ENCODE results near the gene ZNF384. TPM values are rescaled to one million over a fixed set of nuclear protein-coding genes. Genes with fewer than 3 reads are reported as not detected.
A peak's percentile ranks its signal among the peaks of the same experiment; 100 is the strongest.

The ZNF384 gene
- polyA plus RNA-seq, 3 donors: 25.2 to 35.8 (median 25.7) TPM

GRCh38 chr12:6700646-6701051, 11.5 kb upstream of the ZNF384 start, which contains the start of gene PIANP:
TSS of gene PIANP (minus strand) at chr12:6700815. CDS start at chr12:6698061, 2,754 bp downstream.
- H3K27ac ChIP-seq (ENCODE audit: low read depth, low read length): no peak within 1 kb of the TSS
- 0 to 1% (median 1%) methylated on average over 10 to 40 of the region's 43 CpGs for whole genome bisulfite sequencing, 3 donors

GRCh38 chr12:6699989-6700645, 10.9 kb upstream of the ZNF384 start:
- 0 to 2% (median 0%) methylated on average over 36 to 65 of the region's 65 CpGs for WGBS, 3 donors
- no peak overlapping the region for H3K27ac ChIP-seq (ENCODE audit: low read depth, low read length)

GRCh38 chr12:6699259-6699988, 10.2 kb upstream of the ZNF384 start:
- no peak overlapping the region for H3K27ac ChIP-seq (ENCODE audit: low read depth, low read length)
- WGBS, 3 donors: 15 to 23% (median 22%) methylated on average over 11 to 16 of the region's 16 CpGs

DNA sequence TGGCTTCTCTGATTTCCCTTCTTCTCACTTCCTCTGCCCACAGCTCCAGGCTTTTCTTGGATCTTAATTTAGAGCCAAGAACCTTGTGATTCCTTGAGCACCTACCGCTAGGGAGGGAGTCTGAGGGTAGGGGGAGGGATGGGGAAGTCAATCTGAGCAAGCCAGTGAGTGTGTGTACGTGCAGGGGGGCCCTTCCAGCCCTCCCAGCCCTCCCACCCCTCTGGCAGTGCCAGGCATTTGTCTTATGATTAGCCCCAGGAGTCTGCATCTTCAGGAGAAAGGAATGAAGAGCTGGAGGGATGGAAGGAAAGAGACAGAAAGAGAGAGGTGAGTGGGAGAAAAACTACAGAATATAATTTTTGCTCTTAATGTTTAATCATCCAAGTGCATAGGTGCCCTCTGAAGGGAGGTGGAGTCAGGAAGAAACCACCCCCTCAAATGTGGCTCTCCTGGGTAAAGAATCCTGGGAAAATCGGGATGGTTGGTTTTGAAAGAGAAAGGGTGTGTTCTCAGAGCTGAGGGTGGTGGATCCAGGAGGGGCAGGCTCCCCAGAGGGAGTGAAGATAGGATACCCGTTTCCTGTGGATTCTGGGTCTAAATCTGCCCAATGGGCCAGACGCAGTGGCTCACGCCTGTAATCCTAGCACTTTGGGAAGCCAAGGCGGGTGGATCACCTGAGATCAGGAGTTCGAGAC, 9.3 kb upstream of the ZNF384 start:
- 49 to 57% (median 55%) methylated on average over 8 of the region's 8 CpGs for WGBS, 3 donors
- H3K27ac ChIP-seq (ENCODE audit: low read depth, low read length): no peak overlapping the region

- WGBS, 3 donors: 72 to 75% (median 73%) methylated on average over 17 of the region's 17 CpGs
- H3K27ac ChIP-seq (ENCODE audit: low read depth, low read length): no peak overlapping the region
These were observed 8.6 kb upstream of the ZNF384 start for GRCh38 chr12:6697584-6698351.

DNA sequence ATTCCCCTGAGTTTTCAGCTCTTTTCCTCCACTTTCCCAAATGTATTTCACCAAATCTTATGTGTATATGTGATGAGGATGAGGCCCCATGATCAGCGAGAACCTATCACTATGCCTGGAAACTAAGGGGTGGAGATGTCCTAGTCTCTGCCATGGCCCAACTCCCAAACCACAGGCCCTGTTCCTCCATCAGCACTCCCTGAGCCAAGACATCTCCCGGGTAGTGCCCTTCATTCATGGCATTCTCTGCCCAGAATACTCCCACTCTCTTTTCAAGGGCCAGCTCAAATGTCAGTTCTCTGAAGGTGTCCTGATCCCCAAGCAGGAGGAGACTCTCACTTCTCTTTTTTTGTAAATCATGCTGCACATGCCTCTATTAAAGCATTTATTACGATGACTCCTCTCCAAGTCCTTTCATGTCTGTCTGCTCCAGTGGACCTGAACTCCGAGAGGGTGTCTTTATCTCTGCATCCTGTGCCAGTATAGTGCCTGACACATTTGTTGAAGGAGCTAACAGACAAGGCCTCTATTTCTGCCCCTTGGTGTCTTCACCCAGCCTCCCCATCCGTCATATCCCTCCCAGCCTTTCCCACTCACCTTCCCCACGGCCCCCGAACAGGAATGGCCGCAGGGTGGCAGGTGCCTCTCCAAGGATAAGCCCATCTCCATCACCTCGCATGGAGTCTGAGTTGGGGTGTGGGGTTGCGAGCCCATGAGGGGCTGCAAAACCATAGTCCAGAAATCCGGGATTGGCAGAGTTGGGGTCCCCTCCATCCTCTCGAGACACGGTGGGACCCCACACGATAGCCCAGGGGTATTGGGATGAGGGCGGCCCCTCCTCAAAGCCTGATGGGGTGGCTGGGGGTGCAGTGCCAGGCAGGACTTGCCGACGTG, 7.8 kb upstream of the ZNF384 start:
- 79 to 83% (median 80%) methylated on average over 15 to 17 of the region's 17 CpGs for WGBS, 3 donors
- no peak overlapping the region for H3K27ac ChIP-seq (ENCODE audit: low read depth, low read length)

GRCh38 chr12:6695313-6696045, 6.3 kb upstream of the ZNF384 start:
- H3K27ac ChIP-seq (ENCODE audit: low read depth, low read length): no peak overlapping the region
- WGBS, 3 donors: 70 to 78% (median 76%) methylated on average over 9 to 11 of the region's 11 CpGs

GRCh38 chr12:6694701-6695100, 5.5 kb upstream of the ZNF384 start:
- H3K27ac ChIP-seq (ENCODE audit: low read depth, low read length): no peak overlapping the region
- WGBS, 3 donors: 66 to 81% (median 80%) methylated on average over 9 of the region's 9 CpGs

GRCh38 chr12:6693832-6694355, 4.7 kb upstream of the ZNF384 start:
- no peak overlapping the region for H3K27ac ChIP-seq (ENCODE audit: low read depth, low read length)
- WGBS, 3 donors: 64 to 79% (median 66%) methylated on average over 4 of the region's 4 CpGs

DNA sequence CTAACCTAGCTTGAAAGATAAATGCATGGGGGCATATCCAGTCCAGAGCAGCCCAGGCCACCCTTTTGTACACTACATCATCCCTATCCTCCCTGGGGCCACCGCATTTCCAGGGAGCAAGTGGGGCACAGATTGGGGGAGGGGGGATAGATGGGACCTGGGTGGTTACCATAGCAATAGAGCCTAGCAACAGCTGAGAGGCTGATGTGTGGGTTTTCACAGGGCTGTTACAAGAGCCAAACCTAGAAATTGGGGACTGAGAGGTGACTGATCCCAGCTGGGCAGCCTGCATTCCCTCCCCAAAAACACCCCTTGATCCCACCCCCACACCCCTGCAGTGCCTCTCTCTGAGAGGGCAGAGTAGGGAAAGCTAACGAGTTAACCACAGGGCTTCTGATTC, 3.7 kb upstream of the ZNF384 start:
- WGBS, 3 donors: 57 to 72% (median 68%) methylated on average over 2 of the region's 2 CpGs
- H3K27ac ChIP-seq (ENCODE audit: low read depth, low read length): no peak overlapping the region

- H3K27ac ChIP-seq (ENCODE audit: low read depth, low read length): no peak overlapping the region
- 76 to 89% (median 77%) methylated on average over 4 of the region's 4 CpGs for WGBS, 3 donors
These were observed 2.3 kb upstream of the ZNF384 start for GRCh38 chr12:6691473-6691872.

- H3K27ac ChIP-seq (ENCODE audit: low read depth, low read length): peak overlapping the region; percentile 84
- 0 to 1% (median 1%) methylated on average over 12 to 13 of the region's 13 CpGs for WGBS, 3 donors
These were observed 604 bp downstream of the ZNF384 start for GRCh38 chr12:6688543-6688998.

GRCh38 chr12:6685814-6686213, 3.4 kb downstream of the ZNF384 start:
- no peak overlapping the region for H3K27ac ChIP-seq (ENCODE audit: low read depth, low read length)
- WGBS, 3 donors: 63 to 71% (median 66%) methylated on average over 3 of the region's 3 CpGs

DNA sequence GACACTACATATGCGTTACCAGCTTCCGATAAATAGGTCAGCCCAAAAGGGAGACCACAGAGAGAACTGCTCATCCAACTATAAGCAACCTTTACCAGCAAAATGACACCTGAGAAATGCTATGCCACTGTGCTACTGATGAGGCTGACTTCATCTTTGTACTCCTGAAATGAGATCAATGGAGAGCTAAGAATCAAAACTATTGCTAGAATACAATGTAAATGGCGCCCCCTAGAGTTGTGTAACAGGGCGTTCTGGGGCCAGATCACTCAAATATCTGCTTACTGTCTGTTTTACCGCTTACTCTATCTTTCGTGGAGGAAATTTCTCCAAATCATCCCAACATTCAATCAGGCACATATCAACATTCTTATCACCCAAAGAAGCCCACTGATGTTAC, 4.6 kb downstream of the ZNF384 start:
- WGBS, 3 donors: 58 to 61% (median 61%) methylated on average over 6 of the region's 6 CpGs
- no peak overlapping the region for H3K27ac ChIP-seq (ENCODE audit: low read depth, low read length)

- WGBS, 3 donors: 90 to 96% (median 96%) methylated on average over 5 of the region's 5 CpGs
- H3K27ac ChIP-seq (ENCODE audit: low read depth, low read length): no peak overlapping the region
These were observed 12.2 kb downstream of the ZNF384 start for GRCh38 chr12:6676962-6677361.

DNA sequence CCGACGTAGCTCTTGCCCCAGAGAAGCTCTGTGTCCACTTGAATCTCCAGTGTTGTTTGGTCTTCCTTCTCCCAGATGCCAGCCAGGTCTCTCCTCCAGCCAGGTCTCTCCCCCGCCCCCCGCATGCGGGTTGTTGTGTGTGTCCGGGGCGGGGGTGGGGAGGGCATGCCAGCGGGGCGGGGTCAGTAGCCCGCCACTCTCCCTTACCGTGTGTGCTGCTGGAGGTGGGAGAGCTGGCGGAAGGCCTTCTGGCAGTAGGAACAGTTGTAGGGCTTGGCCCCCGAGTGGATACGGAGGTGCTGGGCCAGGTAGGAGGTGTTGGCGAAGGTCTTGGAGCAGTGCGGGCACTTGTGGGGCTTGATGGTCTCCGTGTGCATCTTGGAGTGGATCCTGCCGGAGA, 17.0 kb downstream of the ZNF384 start:
- H3K27ac ChIP-seq (ENCODE audit: low read depth, low read length): no peak overlapping the region
- 86 to 94% (median 93%) methylated on average over 17 to 18 of the region's 18 CpGs for WGBS, 3 donors

Data from adipose tissue (tissue), 3 donors.